NCI-H146 (cell line): ENCODE data around the gene POP4.
"Not testable (repeated sequence)": the region's sequence is repeated elsewhere in the genome, so short reads cannot be mapped to it uniquely, and the experiment has no call there.

Source experiments
- DNase-seq: peaks from one replicate; lab custom pipeline; 2025; lab: John Stamatoyannopoulos, UW

Gene POP4

DNA sequence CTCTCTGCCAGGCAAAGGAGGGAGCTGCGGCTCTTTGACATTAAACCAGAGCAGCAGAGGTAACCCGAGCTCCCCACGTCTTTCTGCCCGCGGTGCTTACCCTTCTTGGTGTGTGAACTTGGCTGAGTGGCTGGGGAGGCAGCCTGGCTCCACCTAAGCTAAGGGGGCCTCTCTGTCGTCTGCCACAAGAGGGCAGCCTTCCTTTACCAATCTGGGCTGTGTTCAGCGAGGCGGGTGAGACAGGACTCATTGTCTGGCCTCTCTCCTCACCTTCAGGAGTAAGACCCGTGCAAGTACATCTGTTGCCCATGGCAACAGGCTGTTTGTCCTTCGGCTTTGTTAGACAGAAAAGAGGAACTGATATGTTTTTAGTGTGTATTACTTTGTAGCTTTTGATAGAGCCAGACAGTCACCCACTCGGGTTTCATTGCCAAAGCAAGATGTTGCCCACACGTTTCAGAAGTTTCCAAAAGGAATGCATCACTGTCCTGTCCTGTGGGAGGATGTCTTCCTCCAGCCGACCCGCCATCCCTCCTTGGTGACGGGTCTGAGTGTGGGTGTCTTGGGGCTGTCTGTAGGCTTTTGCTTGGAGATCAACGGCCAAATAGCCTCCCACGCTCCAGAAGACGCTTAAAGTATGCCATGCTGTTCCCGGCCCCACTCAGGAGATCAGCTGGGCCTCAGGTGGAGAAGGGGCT lies 4.6 kb downstream of the POP4 start:
- peak; percentile 75 for DNase-seq

DNA sequence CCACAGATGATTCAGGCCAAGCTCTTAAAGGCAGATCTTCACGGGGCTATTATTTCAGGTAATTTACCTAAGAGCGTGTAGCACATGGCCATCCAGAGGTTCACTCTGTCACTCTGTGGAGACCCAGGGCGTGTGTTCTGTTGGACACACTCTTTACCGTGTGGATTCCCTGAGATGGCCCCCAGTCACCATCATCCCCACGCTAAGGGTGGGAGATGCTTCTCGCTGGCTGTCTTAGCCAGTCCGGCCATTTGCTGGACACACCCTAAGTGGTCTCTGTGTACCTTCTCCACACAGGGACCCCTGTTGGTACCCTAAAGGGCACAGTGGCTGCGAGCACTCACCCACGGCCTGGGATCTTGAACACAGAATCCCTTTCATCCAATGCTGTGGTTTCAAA lies 6.0 kb downstream of the POP4 start:
- no peak for DNase-seq

DNA sequence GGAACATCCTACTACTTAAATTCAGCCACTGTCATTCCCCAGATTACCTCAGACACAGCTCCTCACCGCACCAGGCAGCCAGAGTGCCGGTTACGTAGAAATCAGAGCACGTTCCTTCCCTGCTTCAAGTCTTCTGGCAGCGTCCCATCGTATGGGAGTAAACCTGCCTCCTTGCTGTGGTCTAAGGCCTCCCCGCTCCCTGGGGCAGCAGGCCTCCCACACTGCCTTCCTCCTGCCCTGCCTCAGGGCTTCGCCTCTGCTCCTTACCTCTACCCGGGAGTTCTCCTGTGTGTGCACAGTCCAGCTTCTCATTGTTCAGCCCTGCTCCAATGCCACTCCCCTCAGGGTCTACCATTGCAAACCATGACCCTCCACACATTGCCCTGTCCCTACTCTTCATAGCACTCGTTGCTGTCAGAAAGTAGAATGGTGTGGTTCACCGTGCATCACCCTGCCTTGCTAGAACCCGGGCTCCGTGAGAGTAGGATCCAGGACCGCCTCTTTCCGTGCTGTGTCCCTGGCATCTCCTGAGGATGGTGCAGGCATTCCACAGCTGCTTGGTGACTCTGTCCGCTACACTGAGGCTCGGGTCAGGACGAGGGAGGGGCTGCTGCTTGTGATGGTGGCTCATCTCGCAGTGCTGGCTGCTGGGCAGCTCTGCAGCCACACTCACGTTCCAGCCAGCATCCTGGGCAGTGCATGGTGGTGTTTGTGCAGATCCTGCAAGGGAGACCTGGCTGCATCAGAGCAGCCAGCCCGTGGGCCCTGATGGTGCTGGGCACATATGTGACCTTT lies 6.9 kb downstream of the POP4 start:
- no peak for DNase-seq

DNA sequence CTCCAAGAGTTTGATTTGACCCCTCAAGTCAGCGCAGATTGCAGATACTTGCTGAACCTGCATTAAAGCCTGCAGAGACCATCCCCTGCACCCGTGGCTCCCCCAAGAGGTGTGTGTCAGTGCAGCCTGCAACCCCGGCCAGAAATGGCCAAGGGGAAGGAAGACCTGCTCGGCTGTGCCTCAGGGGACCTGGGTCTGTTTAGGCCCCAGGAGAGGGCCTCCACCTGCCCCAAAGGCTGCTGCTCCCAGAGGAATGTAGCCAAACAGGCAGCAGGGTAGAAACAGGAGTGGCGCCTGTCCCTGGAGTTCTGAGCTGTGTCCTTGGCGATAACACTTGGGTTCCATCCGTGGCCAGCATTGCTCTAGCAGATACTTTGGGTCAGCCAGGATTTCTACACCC lies 8.0 kb downstream of the POP4 start:
- no peak for DNase-seq

DNA sequence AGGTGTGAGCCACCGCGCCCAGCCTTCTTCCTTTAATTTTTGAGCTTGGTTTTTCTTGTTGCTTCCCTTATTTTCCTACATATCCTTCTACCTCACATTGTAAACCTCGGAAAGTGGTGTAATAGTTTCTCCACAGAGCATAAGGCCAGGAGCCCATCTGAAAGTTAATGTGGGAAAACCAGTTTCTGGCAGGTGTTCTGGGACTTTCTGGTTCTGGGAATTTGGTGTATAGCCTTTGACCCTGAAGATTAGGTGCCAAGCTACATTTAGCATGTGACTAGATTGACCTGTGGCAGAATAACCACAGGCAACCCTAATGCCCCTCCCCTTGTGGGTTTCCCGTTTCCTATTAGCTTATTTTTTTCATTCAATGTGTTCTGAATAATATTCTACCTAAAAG lies 8.7 kb downstream of the POP4 start:
- DNase-seq = no peak

DNA sequence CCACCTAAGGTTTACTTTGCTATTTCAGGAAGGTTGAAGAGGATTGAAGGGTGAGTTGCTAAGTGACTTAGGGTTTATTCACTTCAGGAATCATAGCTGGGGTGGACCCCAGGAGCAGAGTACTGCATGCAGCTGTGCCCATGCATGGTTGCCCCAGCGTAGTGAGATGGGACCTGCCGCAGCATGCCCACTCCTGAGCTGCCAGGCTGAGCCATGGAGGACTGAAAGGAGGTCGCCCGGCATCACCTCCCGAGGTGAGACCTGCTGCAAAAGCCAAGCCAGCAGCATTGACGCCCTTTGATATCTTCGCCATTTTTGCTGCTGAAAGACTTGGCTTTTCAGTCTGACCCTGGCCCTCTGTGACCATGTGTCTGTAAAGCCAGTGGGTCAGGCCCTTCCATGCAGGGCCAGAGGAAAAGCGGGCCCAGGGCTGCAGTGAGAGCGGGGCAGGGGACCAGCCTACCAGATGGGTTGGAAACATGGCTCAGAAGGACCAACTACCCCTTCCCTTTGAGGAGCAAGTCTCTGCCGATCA lies 9.9 kb downstream of the POP4 start:
- DNase-seq = no peak

DNA sequence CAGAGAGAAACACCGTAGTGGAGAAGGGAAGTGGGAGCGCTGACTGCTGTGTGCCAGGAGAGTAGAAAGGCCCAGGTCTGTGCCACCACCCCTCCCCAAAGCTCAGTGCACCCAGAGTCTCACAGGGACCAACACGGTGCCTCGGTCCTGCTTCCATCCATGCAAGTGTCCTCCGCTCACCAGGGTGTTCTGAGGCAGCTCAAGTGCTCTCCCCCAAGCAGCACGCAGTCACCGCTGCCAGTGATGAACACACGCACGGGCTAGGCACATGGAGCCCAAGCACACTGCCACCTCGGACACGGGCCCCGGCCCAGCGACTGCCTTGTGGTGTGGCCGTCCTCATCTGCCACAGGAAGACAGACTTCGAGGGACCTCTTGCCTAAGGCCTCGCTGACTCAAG lies 10.5 kb downstream of the POP4 start:
- DNase-seq = no peak

DNA sequence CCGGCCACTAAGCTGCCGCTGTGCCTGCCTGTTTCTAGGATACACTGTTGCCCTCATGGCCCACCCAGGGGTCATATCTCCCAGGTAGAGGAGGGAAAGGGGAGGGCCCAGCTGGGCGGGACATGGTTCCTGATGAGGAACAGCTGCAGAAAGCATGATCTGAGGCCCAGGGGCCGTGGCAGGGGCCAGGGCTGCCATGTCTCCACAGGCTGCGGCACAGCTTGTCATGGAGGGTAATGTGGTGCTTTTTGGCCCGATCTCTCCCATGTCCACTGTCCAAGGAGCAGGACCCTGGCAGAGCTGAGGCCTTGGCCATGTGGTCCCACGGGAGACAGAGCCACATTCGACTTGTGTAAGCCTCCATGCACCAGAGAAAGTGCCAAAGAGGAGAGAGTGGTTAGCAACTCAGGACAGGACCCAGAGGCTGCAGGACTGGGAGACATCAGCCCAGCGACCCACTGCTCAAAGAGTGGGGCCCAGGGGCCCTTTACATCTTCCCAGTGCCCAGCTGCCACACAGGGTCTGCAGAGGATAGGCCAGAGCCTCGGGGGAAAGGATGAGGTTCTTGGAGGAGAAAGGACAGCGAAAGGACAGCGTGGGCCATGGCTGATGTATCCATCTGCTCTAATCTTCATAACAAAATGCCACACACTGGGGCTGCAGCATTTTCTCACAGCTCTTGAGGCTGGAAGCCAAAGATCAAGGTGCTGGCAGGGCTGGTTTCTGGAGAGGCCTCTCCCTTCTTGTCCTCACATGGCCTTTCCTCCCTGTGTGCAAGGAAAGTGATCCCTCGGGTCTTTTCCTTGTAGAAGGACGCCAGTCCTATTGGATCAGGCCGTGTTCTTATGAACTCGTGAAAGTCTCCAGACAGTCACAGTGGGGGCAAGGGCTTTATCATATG lies 11.5 kb downstream of the POP4 start:
- DNase-seq = no peak

DNA sequence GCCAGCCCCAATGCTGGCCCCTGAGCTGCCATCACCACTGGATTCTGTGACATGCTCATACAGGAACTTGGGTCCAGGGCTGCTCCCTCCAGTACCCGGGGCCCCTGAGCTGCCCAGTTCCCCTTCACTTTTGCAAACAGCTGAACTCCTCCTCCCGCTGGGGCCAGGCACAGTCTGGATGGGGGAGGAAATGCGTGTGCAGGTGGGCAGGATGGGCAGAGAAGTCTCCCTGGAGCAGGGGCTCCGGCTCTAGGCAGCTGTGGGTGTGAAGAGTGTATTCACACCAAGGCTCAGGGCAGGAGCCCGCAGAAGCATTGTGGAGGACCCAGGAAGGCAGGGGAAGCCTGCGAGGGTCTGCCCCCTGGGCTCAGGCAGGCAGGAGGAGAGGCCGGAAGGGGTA lies 12.4 kb downstream of the POP4 start:
- DNase-seq = no peak

DNA sequence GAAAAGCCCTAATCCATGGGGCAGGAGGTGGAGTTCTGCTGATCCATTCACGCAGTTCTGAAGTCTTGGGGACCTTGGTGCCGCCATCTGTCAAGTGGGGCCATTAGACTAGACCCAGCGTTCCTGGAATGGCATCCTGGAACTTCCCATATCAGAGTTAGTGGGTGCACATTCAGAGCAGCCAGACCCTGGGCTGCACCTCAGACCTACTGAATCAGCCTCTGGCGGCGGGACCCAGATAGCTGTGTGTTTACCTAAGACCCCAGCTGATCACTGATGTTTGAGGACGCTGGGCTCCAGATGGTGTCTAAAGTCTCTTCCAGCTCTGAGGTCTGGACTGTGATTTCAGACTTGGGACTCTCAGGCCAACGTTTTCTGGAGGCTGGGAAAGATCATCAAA lies 12.8 kb downstream of the POP4 start:
- no peak for DNase-seq

DNA sequence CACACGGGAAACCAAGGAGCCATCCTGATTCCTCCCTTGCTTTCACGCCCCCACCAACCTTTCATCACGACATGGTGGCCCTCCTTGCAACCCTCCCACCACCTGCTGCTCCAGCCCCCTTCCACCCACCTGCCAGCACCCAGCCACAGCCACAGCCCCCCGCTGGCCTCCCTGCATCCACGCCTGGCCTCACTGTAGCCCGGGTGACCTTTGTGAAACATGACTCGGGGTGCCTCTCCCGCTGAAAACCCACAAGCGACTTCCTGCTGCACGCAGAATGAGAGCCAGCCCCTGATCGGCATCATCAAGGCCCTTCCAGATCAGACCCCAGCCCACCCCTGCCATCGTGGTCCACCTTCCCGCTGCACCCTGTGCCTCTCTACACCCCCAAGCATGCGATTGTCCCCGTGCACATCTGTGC lies 14.9 kb downstream of the POP4 start:
- no peak for DNase-seq

DNA sequence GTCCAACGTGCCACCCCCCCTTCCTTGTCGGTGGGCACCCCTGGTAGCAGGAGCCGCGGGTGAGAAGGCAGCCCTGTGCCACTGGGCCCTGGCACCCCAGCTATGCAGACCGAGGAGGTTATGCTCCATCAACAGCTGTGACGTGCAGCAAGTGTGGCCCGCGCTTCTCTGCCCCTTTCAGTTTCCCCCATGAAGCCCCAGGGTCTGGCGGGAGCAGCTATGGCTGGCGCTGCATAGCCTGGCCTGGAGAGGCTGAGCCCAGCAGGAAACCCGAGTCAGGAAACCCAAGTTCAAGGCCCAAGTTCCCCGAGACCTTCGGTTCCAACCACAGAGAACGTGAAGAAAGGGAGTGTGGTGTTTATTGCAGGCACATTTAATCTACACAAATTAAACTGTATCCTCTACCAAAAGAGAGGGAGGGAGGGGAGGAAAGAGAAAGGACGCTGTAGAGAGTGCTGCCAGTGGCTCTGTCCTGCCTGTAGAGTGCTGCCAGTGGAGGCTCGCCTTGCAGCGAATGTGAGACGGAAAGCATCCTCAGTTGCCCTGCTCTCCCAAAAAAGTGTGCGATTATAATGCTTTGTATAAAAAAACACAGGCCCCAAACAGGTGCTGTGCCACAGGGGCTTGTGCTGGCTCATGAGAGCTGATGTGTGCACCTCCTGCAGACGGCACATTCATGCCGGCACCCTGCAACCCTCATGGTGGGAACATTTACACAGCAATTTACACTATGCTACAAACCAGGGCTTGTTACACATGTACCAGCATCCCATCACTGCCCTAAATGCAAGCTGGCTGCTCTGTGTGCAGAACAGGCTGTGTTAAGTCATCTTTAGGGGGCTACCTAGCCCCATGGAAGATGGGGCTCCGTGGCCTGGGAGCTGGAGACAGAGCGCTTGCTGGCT lies 16.3 kb downstream of the POP4 start:
- no peak for DNase-seq

DNA sequence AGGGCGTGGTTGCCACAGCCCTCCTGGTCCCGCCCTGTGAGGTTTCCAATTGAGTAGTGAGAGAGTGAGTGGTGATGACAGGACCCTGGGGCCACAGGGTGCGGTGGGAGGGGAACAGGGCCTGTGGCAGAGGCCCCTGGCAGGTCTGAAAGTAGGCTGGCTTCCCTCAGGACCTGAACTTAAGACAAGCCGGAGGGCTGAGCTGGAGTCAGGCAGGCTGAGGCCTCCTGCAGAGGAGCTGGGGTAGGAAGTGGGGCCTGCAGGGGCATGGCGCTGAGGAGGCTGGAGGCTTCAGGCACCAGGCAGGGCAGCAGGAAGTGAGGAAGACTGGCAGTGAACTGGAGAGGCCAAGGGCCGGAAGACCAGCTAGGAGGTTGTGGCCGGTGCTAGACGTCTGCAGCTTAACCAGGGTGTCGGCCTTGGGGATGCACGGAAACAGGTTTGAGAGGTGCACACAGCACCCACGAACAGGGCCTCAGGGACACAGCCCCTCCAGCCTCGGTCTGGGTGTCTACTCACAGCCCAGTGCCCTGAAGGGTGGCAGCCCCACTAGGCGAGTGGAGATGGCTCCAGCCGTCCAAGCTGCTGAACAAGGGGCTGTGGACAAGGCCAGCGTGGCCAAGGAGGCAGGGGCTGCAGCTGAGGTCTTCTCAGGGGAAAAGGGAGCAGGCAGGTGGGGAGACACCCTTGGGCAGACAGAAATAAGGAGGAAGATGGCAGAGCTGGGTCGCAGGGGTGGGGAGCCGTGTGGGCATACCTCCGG lies 17.8 kb downstream of the POP4 start:
- DNase-seq = no peak

DNA sequence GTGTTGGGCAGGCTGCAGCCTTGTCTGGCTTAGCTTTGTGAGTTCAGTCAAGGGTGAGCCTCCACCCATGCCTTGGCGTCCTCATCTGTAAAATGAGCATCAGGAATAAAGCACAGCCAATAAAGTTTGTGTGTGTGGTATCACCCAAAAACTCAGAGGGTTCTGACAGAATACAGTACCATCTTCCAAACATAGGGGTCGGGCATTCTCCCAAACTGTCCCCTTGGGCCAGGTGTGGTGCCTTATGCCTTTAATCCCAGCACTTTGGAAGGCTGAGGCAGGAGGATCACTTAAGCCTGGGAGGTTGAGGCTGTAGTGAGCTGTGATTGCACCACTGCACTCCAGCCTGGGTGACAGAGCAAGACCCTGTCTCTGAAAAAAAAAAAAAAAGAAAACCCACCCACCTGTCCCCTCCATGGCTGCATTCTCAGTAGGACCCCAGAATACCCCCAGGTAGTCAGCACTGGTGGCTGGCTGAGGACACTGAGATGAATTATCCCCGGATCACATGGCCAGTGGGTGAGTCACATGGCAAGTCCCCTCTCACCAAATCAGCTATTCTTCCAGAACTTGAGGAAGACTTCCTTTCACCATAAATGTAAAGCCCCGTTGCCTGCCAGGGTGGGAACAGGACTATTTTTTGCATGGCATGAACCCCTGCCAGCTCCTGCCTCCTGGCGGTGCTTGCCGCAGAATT lies 18.6 kb downstream of the POP4 start:
- peak; percentile 21 for DNase-seq

DNA sequence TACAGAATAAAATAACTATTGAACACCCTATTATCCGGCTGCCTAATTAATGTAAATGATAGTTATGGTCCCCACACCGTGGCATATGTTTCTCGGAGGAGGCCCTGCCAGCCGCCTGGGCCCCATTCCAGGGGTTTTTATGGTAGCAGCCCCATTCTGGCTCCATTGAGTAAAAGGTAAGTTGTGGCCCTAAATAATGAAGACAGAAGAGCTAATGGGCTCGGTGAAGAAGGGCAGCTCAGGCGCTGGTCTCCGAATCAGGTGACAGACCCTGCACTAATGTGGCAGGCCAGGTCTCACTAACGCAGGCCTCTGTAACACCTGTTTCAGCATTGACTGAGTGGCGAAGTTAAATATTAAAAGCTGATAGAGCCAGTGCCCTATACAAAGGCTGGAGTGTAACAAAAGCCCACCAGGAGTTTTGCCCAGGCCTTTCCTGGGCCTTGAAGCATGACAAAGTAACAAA lies 19.1 kb downstream of the POP4 start:
- DNase-seq = peak; percentile 69

DNA sequence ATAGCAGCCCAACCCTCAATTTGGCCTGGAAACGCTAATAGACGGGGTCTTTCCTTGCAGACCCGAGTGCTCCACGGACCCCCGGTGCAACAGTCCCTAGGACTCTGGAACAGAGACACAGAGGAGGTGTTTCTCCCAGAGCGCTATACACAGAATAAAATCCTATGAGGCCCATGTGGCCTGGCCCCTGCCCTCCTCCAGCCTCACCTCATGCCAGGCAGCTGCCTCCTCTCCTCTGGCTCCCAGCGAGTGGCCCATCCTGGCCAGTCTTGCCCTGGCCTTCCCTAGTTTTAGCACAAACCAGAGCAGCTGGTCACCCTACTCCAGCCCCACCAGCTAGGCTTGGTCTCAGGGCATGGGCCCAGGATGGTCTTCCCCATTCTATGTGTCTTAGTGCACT lies 20.3 kb downstream of the POP4 start:
- no peak for DNase-seq

DNA sequence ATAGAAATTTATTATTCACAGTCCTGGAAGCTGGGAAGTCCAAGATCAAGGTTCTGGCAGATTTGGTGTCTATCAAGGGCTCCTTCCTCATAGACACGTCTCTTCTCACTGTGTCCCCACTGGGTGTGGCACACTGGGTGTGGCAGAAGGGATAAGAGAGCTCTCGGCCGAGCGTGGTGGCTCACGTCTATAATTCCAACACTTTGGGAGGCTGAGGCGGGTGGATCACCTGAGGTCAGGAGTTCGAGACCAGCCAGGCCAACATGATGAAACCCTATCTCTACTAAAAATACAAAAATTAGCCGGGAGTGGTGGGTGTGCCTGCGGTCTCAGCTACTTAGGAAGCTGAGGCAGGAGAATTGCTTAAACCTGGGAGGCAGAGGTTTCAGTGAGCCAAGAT lies 20.7 kb downstream of the POP4 start:
- DNase-seq = not testable (repeated sequence)

DNA sequence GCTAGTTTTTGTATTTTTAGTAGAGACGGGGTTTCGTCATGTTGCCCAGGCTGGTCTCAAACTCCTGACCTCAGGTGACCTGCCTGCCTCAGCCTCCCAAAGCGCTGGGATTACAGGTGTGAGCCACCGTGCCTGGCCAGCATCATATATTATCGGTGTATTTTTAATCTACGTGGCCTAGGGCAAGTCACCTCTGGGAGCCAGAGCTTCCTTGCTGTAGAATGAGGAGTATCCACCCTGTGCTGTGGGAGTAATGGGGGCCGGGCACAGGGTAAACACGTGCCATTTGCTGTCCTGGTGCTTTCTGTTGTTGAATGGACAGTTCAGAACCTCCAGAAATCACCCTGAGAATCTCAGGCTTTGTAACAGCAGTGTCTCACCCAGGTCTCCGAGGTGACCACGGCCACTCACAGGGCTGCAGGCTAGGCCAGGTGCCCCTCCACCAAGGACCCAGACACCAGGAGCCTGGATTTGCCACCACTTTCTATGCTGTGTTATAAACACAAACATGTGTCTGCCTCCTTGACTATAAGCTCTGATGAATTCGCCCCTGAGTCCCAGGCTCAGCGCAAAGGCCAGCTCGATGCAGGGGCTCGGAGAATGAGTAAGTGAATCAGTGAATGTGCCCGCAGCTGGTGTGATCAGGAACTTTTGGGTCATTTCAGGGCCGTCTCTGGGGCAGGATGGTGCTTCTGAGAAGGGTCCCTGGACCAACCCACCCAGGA lies 22.7 kb downstream of the POP4 start:
- DNase-seq = no peak
